HG03521 (cell line): Measurements from ENCODE around the gene XRRA1.
"Not testable (repeated sequence)": the region's sequence is repeated elsewhere in the genome, so short reads cannot be mapped to it uniquely, and the experiment has no call there.

ENCODE experiments used
- ATAC-seq: cut with Tn5 transposase; IDR thresholded peaks from one replicate; pipeline ENCODE4 v1.9.1; 2021; ENCODE audit warnings: mild to moderate bottlenecking, moderate library complexity; ENCODE audit not compliant: unreplicated experiment

Gene XRRA1, protein sequence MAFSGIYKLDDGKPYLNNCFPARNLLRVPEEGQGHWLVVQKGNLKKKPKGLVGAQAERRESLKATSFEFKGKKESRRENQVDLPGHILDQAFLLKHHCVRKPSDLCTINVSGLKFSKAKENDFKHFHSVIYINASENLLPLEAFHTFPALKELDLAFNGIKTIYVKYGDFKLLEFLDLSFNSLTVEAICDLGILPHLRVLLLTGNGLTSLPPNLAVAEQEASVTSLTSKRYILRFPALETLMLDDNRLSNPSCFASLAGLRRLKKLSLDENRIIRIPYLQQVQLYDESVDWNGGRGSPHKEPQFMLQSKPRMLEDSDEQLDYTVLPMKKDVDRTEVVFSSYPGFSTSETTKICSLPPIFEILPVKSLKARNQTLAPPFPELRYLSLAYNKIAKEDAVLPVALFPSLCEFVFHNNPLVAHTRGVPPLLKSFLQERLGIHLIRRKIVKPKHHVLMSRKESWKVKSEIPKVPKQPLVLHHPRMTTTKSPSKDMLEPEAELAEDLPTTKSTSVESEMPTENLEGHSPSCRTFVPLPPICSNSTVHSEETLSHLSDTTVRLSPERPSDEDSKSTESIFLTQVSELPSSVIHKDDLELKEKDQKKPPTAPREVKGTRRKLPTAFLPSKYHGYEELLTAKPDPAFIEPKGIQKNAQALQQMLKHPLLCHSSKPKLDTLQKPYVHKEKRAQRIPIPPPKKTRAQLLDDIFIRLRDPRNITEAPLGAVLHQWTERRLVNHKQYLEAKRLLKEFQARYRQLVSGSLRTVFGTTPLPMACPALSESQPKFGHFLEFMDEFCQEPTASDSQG

DNA sequence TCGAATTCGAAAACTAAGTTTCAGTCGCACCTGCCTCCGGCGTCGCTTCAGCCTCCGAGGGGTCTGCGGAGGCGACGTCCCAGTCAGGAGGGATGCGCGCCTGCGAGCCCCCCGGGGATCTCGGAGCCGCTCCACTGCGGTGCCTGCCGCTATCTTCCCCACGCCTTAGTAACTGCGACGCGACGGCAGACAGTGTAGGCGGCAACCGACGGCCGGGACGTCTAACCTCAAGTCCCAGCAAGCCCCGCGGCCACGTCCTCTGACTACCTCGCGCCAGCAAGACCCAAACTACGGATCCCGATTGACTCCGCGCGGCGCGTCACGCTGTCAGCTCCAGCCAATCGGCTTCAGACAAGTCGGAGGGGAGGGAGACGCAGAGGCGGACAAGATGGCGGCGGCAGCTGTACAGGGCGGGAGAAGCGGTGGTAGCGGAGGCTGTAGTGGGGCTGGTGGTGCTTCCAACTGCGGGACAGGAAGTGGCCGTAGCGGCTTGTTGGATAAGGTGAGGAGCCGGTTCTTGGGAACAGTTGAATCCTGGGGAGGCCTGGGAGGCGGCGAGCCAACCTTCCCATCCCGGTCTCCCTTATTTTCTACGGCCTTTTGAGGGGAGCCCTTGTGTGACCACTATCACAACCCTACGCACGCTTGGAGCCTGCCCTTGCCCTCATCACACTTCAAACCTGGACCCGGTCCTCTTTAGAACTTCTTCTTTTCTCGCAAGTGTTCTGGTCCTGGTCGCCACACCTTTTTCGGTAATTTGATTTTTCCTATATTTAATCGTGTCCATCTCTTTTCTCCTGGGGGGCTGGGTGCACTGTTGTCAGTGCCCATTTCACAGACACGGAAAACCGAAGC, at the start of gene XRRA1, which contains the start of gene SPCS2:
Gene XRRA1 (minus strand): TSS at position 194 of the 855 bp plus-strand sequence. CDS start 8,213 bp downstream, outside the sequence.
Gene SPCS2 (plus strand): TSS at position 369 of the 855 bp plus-strand sequence. CDS start 20 bp downstream, at position 389.
- ATAC-seq: peak; percentile 92

DNA sequence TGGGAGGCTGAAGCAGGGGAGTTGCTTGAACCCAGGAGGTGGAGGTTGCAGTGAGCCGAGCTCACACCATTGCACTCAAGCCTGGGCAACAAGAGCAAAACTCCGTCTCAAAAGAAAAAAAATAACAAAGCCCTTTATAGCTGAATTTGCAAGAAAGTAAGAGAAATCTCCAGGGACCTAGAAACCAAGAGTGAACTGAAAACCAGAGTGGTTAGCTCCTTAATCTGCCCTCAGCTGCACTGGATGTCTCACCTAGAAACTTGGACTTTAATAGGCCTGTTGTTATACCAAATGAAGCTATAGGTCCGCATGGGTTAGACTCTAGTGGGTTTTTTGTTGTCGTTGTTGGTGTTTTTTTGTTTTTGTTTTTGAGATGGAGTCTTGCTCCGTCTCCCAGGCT, 44.0 kb upstream of the XRRA1 start:
- ATAC-seq: no peak

DNA sequence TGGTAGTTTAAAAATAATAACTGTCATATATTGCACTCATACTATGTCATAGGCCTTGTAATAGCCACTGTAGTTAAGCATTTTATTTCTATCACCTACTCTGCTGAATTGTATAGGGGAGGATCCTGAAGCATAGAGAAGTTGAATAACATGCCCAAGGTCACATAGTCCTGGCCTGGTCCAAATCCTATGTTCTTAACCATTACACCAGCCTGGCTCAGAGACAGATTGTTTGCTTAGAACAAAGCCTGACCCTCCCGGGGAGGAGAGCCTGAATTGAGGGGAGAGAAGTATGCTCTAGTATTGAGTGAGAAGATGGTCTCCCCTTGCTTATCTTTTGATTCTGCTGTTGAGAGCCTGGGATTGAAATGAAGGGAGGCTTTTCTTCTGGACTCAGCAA, 42.0 kb upstream of the XRRA1 start:
- ATAC-seq: no peak

DNA sequence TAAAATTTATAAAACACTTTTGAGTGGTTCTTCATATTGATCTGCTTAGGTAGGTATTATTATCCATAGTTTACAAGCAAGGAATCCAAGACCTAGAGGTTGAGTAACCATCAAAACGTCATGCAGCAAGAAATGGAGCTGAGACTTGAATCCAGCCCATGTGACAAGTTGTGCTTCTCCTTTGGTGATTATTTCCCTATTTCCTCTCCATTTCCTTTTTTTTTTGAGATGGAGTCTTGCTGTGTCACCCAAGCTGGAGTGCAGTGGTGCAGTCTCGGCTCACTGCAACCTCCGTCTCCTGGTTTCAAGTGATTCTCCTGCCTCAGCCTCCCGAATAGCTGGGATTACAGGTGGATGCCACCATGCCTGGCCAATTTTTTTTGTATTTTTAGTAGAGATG, 41.3 kb upstream of the XRRA1 start:
- not testable (repeated sequence) for ATAC-seq

DNA sequence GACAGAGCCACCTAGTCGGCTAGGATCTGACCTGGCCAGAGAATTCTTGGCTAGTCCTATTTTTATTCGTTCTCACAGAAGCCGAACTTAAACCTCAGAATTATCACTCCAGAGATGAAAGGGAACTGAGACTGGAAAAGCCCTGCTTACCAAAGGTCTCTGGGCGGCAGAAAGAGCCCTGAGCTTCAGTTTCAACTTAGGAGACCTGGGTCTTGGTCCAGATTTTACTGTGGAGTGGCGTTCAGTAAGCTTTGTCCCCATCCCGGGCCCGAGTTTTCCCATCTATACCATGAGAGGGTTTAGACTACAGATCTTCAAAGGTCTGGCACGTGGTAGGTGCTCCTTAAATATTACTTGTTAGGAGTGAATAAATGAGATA, 40.4 kb upstream of the XRRA1 start:
- ATAC-seq: no peak

DNA sequence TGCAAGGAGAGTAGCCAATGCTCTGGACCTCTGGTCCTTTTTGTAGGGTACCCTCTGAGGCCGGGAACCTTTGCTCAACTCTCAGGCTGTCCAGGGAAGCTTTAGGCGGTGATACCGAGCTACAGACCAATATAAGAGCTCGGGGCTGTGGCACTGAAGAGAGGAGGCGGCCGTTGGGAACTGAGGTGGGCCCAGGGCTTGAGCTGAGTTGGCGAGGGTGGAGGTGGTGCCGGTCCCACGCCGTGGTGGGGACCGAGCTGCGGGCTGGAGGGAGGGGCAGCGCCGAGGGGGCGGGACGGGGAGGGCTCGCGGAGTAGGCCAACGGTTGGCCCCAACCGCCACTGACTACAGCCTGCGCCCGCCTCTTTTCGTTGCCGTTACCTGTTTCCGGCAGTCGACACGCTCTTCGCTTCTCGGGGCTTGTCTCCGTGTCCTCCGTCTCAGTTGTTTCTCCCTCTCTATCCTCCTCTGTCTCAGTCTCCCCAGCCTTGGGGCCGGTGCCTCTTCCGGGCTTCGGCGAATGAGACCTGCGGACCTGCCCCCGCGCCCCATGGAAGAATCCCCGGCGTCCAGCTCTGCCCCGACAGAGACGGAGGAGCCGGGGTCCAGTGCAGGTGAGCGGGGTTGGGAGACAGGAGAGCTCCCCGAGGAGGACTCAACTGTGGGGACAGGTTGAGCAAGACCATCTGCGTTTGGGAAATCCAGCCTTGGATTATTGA, 39.8 kb upstream of the XRRA1 start, which contains the start of gene NEU3:
Gene NEU3 (plus strand): TSS at position 393 of the 719 bp plus-strand sequence. CDS start 128 bp downstream, at position 521.
- peak; percentile 90 for ATAC-seq

DNA sequence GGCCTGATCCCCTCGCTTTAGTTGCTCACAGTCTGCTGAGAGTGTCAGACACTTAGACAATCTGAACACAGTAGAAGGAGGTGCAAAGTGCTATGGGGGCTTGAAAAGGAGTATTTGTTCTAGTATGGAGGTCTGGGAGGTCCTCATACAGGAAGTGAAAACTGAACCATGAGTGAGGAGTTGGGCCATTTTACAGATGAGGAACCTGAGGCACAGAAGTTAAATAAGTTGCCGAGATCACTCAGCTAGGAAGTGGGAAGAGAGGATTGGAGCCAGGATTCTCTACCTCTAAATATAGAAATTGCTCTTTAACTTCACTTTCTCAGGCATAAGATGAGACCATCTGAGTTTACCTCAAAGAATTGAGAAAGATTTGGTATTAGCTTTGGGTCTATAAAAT, 35.8 kb upstream of the XRRA1 start:
- ATAC-seq: no peak

DNA sequence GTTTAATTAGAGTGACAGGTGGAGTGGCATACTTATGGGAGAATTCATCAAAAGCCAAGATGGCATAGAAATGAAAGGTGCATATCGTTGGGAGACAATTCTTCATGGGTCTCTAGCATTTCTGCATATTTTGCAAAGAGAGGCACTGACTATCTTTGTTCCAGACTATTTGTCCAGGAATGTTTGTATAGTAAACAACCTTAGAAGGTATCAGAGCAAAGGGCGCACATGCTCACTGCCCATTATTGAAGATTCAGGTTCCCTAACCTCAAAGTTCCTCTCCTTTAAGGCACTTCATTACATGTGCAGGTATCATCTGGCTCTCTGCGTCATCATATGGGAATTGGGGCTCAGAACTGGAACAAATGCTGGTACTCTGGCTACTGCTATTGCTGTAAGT, 35.2 kb upstream of the XRRA1 start:
- ATAC-seq: no peak

DNA sequence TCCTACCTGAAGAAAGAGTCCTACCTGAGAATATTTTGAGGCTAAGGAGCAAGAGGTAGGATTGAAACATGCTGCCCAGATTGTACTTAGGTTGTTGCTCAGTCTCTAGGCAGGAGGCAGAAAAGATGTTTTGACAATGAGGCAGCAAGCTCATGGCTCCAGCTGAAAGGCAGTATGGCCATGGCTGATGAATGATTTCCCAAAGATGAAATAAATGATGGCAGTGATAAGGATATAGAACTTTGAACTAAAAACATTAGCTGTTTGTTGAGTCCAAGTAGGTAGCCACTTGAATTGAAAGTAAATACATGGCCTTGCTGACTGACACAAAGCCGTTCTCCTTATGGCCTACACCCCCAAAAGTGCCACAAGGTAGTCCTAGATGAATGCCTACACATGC, 33.0 kb upstream of the XRRA1 start:
- ATAC-seq: no peak

DNA sequence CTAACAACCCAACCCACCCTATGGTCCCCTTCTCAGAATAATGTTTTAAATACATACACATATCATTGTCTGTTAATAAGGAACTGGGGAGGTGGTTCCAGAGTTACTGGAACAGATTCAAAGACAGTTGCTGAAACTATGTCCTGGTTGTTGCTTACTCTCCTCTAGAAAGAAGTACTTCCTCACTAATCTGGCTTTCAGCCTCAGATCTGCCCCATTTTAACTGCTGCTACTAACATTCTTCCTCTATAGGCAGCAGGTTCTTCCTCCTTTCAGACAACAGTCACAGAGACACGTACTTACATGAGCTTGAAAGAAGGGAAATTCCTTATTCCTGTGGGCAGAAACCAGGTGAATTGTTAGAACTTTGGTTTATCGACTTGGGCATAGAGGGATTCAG, 31.7 kb upstream of the XRRA1 start:
- no peak for ATAC-seq

DNA sequence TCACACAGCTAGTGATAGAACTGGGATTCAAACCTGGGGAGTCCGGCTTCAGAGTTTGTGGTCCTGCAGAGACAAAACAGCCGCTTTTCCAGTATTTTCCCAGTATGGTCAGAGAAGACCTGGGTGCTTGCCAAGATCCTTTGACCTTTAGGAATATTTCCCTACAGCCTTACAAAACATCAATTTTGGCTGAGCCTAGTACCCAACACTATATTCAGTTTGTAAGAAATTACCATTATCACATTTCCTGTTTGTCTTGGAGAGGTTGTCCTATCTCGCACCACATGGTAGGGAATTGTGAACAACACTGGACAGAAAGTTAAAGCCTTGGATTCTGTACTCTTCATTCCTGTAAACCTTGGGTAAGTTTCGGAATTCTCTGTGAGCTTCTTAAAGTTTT, 29.1 kb upstream of the XRRA1 start:
- no peak for ATAC-seq

DNA sequence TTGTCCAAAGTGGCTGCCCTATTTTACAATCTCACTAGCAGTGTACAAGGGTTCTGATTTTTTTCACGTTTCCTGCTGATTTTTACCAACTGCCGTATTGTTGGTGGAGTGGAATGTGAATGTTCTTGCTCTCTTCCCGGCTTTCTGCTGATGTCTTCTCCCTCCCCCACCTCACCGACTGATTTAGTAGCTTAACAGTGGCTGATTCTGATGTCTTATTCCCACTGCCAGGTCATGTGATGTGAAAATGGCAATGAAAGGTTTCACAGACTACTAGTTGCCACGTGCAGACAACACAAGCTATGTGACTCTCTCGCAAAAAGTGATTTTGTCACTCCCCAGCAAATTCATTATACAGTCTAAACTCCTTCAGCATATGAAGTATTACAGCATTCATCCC, 22.5 kb upstream of the XRRA1 start:
- ATAC-seq: no peak

DNA sequence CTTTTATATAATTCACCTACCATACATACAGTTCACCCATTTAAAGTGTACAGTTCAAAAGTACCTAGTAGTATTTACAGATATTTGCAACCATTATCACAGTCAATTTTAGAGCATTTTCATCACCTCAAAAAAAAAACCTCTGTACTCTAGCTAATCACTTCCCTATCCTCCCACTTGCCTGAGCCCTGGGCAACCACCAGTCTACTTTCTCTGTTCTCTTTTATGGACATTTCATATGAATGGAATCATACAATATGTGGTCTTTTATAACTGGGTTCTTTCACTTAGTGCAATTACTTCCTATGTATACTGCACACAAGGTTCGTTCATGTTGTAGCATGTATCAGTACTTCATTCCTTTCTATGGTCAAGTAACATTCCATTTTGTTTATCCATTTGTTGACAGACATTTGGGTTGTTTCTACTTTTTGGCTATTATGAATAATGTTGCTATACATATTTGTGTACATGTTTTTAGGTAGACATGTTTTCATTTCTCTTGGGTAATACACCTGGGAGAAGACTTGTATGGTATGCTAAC, 22.0 kb upstream of the XRRA1 start:
- no peak for ATAC-seq

DNA sequence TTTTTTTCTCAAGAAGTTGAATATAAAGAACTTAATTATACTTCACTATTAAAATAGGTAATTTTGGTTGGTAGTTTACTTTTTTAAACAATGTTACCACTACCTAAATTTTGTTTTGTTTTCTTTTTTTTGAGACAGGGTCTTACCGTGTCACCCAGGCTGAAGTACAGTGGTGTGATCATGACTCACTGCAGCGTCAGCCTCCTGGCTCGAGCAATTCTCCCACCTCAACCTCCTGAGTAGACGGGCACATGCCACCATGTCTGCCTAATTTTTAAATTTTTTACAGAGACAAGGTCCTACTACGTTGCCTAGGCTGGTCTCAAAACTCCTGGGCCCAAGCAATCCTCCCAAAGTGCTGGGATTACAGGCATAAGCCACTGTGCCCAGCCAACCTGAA, 17.8 kb upstream of the XRRA1 start:
- ATAC-seq: no peak

DNA sequence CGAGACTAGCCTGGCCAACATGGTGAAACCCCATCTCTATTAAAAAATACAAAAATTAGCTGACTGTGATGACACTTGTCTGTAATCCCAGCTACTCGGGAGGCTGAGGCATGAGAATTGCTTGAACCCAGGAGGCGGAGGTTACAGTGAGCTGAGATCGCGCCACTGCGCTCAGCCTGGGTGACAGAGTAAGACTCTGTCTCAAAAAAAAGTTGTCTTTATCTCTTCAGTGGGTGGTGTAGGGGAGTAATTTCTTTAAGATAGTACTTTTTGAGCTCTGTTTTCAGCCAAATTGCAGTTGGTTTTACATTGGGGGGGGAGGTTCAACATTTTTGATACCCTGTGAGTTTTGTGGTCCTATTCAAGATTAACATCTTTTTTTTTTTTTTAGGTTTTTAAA, 11.2 kb upstream of the XRRA1 start:
- not testable (repeated sequence) for ATAC-seq

DNA sequence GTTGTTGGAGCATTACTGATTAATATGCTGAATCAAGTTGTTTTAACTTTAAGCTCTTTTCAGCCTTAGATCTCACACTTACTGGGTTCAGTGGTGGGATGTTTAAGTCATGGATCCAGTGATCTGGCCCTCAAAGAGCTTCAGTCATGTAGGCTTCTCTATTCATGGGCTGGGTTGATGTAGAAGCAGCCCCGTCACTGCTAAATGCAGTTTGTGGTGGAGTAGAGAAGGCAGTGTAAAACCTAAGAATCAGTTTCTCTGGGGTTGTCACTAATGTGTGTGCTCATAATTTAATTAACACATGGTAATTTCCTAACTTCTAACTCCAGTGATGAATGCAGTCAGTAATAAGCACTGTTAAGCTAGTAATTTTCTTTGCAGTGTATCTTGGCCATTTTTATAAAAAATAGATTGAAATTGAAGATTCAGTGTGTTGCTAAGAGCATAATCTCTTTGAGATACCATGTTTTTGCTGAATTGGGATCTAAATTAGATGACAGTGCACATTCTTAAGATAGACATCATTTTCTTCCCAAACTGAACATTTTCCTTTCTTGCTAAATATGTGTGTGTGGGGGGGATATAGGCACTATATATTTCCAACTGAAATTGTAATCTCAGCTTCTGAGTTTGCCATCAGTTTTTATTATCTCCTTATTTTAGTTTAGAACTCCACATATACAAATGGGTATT, 9.2 kb upstream of the XRRA1 start:
- ATAC-seq: no peak

DNA sequence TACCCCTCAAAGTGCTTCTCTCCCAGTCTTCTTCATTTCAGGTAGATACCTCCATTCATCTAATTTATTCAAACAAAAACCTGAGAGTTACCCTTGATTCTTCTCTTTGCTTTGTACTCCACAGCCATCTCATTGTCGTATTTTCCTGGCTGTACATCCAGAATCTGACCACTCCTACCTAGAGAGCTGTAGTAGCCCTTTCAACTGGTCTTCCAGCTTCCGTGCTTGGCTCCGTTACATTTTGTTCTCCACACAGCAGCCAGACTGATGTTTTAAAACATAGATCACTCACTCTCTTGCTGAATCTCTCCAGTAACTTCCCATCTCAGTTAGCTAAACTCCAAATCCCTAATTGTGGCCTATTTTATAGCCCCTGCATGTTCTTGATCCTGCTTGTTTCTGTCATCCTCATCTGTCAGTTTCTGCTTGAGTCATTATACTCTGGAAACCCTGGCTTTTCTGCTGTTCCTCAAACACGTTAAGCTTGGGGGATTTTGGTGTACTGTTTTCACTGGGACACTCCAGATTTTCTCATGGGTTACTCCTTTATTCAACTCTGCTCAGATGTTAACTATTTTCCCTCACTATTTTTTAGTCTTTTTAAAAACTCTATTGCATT, 7.6 kb upstream of the XRRA1 start:
- ATAC-seq: no peak

DNA sequence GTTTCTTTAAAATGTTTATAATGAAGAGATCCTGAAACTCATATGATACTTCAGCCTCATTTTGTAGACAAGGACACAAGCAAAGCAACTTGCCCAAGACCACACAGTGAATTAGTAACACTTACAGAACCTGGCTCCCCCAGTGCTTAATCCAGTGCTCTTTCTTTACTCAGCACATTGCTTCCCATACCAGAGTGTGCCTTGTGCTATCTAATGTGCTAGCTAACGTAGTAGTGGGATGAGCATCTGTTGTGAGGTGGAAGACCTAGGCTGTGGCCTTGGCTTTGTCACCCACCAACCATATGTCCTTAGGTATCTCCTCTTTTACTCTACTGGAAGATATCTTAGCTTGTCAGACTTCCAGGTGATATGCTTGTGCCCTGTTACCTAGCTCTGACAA, 5.3 kb upstream of the XRRA1 start:
- ATAC-seq: no peak

DNA sequence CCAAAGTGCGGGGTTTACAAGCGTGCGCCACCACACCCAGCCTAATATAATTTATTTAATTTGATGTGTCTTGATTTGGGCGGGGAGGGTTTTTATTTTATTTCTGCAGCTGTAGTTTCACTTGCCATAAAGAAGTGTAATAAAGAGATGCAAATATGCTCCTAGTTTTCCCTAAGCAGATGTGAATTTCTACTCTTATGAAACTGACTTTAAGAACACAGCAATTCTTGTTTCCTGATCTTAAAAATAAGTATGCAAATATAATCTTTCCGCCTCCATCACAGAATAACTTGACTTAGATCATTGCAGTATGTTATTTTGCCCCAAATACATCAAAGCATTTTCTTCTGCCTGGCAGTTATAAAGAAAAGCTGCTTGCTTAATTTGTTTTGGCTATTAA, 4.6 kb upstream of the XRRA1 start:
- no peak for ATAC-seq
